OCI-LY1 (cell line): Measurements from ENCODE around the gene GIN1.

Experiments
- H2AFZ ChIP-seq: fragments of 200-600 bp; sonication (generic), shearing (Covaris generic); 2 replicates; pipeline ENCODE4 v1.6.0; 2014; ENCODE audit warnings: antibody characterized with exemption, mild to moderate bottlenecking, low read length
- H3F3A ChIP-seq: fragments of 200-600 bp; sonication (generic), shearing (Covaris generic); 2 replicates; pipeline ENCODE4 v1.6.0; 2014; ENCODE audit warnings: mild to moderate bottlenecking, antibody characterized with exemption, low read length, moderate library complexity; ENCODE audit not compliant: insufficient read depth
- H3K27ac ChIP-seq: fragments of 200-600 bp; sonication (generic); 2 replicates; pipeline ENCODE4 v1.5.1; 2014; ENCODE audit warnings: low read length, mixed run types, mild to moderate bottlenecking, low read depth; ENCODE audit not compliant: poor library complexity, severe bottlenecking
- H3K27me3 ChIP-seq: fragments of 200-600 bp; sonication (generic); 2 replicates; pipeline ENCODE4 v1.6.0; 2014; ENCODE audit warnings: antibody characterized with exemption, mild to moderate bottlenecking, low read length, moderate library complexity; ENCODE audit not compliant: insufficient read depth
- H3K36me3 ChIP-seq: fragments of 200-600 bp; sonication (generic); 2 replicates; pipeline ENCODE4 v1.6.1; 2014; ENCODE audit warnings: mild to moderate bottlenecking, antibody characterized with exemption, low read length, moderate library complexity, mixed read lengths; ENCODE audit not compliant: insufficient read depth
- H3K4me1 ChIP-seq: fragments of 200-600 bp; sonication (generic); 2 replicates; pipeline ENCODE4 v1.5.1; 2014; ENCODE audit warnings: mild to moderate bottlenecking, low read length, moderate library complexity; ENCODE audit not compliant: insufficient read depth, severe bottlenecking
- H3K4me2 ChIP-seq: fragments of 200-600 bp; sonication (generic), shearing (Covaris generic); 2 replicates; pipeline ENCODE4 v1.6.1; 2014; ENCODE audit warnings: low read length
- H3K4me3 ChIP-seq: fragments of 200-600 bp; sonication (generic); 2 replicates; pipeline ENCODE4 v1.5.1; 2014; ENCODE audit warnings: low read length, low read depth, mild to moderate bottlenecking, mixed read lengths; ENCODE audit not compliant: poor library complexity, severe bottlenecking
- H3K79me2 ChIP-seq: fragments of 200-600 bp; shearing (Covaris generic); 2 replicates; pipeline ENCODE4 v1.6.1; 2016; ENCODE audit warnings: mixed run types, low read length, mixed read lengths; ENCODE audit not compliant: insufficient read depth
- H3K9ac ChIP-seq: fragments of 200-600 bp; sonication (generic), shearing (Covaris generic); 2 replicates; pipeline ENCODE4 v1.6.1; 2014; ENCODE audit warnings: mild to moderate bottlenecking, low read length, mixed read lengths
- H3K9me2 ChIP-seq: fragments of 200-600 bp; sonication (generic), shearing (Covaris generic); 2 replicates; pipeline ENCODE4 v1.6.1; 2014; ENCODE audit warnings: low read depth, mild to moderate bottlenecking, low read length, mixed read lengths
- H3K9me3 ChIP-seq: fragments of 200-600 bp; shearing (Covaris generic); 2 replicates; pipeline ENCODE4 v1.6.1; 2014; ENCODE audit warnings: low read length, mixed read lengths
- H4K20me1 ChIP-seq: fragments of 200-600 bp; sonication (generic), shearing (Covaris generic); 2 replicates; pipeline ENCODE4 v1.6.0; 2016; ENCODE audit warnings: mild to moderate bottlenecking, low read length; ENCODE audit not compliant: insufficient read depth
- CTCF ChIP-seq: fragments of 200-600 bp; sonication (generic), shearing (Covaris generic); IDR thresholded peaks from 2 replicates; pipeline ENCODE4 v1.5.1; 2017; ENCODE audit warnings: mild to moderate bottlenecking, antibody characterized with exemption, low read length, moderate library complexity, mixed read lengths
- EZH2 ChIP-seq: fragments of 200-600 bp; sonication (generic), shearing (Covaris generic); IDR thresholded peaks from 2 replicates; pipeline ENCODE4 v1.8.0; 2017; ENCODE audit warnings: borderline replicate concordance, mixed run types, mild to moderate bottlenecking, antibody characterized with exemption, low read length, moderate library complexity, mixed read lengths

GIN1 gene

DNA sequence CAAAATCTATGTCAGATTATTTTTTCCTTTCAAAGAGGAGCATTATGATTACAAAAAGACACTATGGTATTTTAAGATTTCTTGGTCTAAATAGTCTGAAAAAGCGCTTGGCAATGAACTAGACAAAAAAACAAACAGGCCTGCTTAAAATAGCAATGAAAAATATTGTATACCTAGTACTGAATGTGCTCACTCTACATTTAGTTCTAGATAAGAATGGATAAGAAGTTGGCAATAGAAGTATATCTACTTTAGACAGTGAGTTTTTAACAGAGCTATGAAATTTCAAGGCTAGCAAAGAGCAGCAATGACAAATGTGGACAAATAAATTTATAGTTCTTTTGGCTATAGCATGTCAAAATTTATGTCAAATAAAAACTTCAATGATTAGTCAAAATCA lies 26.2 kb downstream of the GIN1 start:
- H3K9me3 ChIP-seq = no peaks in the 10 kb centered on the region
- H3K4me2 ChIP-seq = no peak overlapping the region
- H3K79me2 ChIP-seq = no peaks in the 10 kb centered on the region
- no peak overlapping the region for H2AFZ ChIP-seq
- H3F3A ChIP-seq = no peaks in the 10 kb centered on the region
- H4K20me1 ChIP-seq = no peaks in the 10 kb centered on the region
- H3K9ac ChIP-seq = no peak overlapping the region
- no peaks in the 10 kb centered on the region for H3K9me2 ChIP-seq
- no peak for TF ChIP-seq CTCF
- no peak for TF ChIP-seq EZH2
- no peaks in the 10 kb centered on the region; the same call in 1 of the 2 replicates for H3K36me3 ChIP-seq
- H3K4me1 ChIP-seq = no peaks in the 10 kb centered on the region
- no peak overlapping the region for H3K27ac ChIP-seq
- H3K4me3 ChIP-seq = no peak overlapping the region
- H3K27me3 ChIP-seq = no peaks in the 10 kb centered on the region

- no peaks in the 10 kb centered on the region for H3K27me3 ChIP-seq
- peaks cover 2% of the 10 kb centered on the region for H3K36me3 ChIP-seq
- H2AFZ ChIP-seq = no peak overlapping the region
- H3K9ac ChIP-seq = no peak overlapping the region
- no peaks in the 10 kb centered on the region for H3K9me3 ChIP-seq
- no peak overlapping the region for H3K27ac ChIP-seq
- H4K20me1 ChIP-seq = no peaks in the 10 kb centered on the region
- no peak overlapping the region for H3K4me3 ChIP-seq
- no peak overlapping the region for H3K4me2 ChIP-seq
- TF ChIP-seq EZH2 = no peak
- no peak for TF ChIP-seq CTCF
- no peaks in the 10 kb centered on the region for H3K4me1 ChIP-seq
- no peaks in the 10 kb centered on the region for H3K9me2 ChIP-seq
- no peaks in the 10 kb centered on the region for H3F3A ChIP-seq
- no peaks in the 10 kb centered on the region for H3K79me2 ChIP-seq
These were observed 27.3 kb downstream of the GIN1 start for GRCh38 chr5:103092676-103093075.

GRCh38 chr5:103090791-103091190 lies 29.1 kb downstream of the GIN1 start:
- H3K9ac ChIP-seq = no peak overlapping the region
- no peaks in the 10 kb centered on the region for H3K9me2 ChIP-seq
- H2AFZ ChIP-seq = no peak overlapping the region
- H3F3A ChIP-seq = no peaks in the 10 kb centered on the region
- H3K4me1 ChIP-seq = no peaks in the 10 kb centered on the region
- H3K4me3 ChIP-seq = no peak overlapping the region
- H3K79me2 ChIP-seq = no peaks in the 10 kb centered on the region
- no peak for TF ChIP-seq CTCF
- TF ChIP-seq EZH2 = no peak
- no peak overlapping the region for H3K4me2 ChIP-seq
- peaks cover 14% of the 10 kb centered on the region for H3K36me3 ChIP-seq
- no peaks in the 10 kb centered on the region for H3K27me3 ChIP-seq
- no peaks in the 10 kb centered on the region for H3K9me3 ChIP-seq
- no peak overlapping the region for H3K27ac ChIP-seq
- H4K20me1 ChIP-seq = no peaks in the 10 kb centered on the region
